ENCODE results near the gene NKX1-1. TPM values are rescaled to one million over a fixed set of nuclear protein-coding genes. Genes with fewer than 3 reads are reported as not detected.

The NKX1-1 gene
- total and polyA plus RNA-seq, 11 donors, result not detected

DNA sequence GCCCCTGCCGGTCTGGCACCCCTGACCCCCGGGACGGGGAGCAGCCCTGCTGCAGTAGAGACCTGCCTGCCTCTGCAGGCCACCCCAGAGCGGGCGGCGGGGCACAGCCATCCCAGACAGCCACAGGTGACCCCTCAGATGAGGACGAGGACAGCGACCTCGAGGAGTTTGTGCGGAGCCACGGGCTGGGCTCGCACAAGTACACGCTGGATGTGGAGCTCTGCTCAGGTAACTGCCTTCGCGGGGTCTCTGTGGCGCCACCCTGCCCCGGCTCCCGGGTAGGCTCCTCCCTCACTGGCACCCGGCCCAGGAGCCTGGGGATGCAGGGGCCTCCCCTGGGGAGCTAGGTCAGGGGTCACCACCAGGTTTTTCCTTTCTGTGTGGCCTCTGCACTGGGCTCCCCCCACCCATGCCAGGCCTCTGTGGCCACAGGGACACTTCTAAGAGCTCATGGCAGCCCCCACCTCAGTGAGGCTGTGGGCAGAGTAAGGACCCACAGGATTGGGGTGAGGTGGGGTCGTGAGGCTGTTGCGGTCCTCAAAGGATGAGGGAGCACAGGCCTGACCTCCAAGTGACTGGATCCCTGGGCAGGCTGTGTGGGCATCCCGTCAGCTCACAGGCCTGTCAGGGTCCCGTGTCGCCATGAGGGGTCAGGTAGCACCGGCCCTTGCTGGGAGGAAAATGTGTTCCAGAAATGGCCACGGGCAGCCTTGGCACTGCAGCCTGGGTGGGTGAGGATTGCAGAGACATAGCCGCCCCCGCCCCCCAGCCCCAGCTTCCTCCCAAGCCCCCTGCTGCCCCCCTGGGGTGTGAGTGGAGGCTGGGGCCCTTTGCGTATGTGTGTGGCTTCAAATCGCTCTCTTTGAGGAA lies 52.8 kb downstream of the NKX1-1 start:
- no peak for TF ChIP-seq POLR2A (IDR thresholded peaks at IDR 0.05)
- TF ChIP-seq, protein P1, sequence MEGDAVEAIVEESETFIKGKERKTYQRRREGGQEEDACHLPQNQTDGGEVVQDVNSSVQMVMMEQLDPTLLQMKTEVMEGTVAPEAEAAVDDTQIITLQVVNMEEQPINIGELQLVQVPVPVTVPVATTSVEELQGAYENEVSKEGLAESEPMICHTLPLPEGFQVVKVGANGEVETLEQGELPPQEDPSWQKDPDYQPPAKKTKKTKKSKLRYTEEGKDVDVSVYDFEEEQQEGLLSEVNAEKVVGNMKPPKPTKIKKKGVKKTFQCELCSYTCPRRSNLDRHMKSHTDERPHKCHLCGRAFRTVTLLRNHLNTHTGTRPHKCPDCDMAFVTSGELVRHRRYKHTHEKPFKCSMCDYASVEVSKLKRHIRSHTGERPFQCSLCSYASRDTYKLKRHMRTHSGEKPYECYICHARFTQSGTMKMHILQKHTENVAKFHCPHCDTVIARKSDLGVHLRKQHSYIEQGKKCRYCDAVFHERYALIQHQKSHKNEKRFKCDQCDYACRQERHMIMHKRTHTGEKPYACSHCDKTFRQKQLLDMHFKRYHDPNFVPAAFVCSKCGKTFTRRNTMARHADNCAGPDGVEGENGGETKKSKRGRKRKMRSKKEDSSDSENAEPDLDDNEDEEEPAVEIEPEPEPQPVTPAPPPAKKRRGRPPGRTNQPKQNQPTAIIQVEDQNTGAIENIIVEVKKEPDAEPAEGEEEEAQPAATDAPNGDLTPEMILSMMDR (IDR thresholded peaks at IDR 0.05), result no peak
- H3K4me1 ChIP-seq, result peaks cover 0 to 17% (median 4%) of the 10 kb centered on the region in 12 donors
- 89 to 97% (median 92%) methylated on average over 6 to 30 of the region's 30 CpGs for WGBS, 4 donors
- H3K4me3 ChIP-seq, result no peak overlapping the region
- H3K36me3 ChIP-seq, result peaks cover 0 to 58% (median 18%) of the 10 kb centered on the region in 9 donors
- ATAC-seq (no peak), DNase-seq (peak in 1 of 5 donors; percentile 61)
- no peak overlapping the region for H3K27ac ChIP-seq
- no peaks in the 10 kb centered on the region for H3K27me3 ChIP-seq
- intact Hi-C loops (cut with DNase I), result loop anchor here in 8 of 10 donors (2.0 to 10.0 kb wide), 7 partner anchors 66 to 371 kb away; partner anchors contain the start of genes TACC3 (in 6 of the 8), TMEM129 (in 6 of the 8) and MAEA (in 1 of the 8)
- H3K9me3 ChIP-seq, result no peaks in the 10 kb centered on the region

Other genes starting within 250 kb of the NKX1-1 start
- gene SPON2, start 233.9 kb downstream of the NKX1-1 start, total RNA-seq, result 10 to 100 TPM in 7 of 9 donors, 1 to 10 TPM in 2; 8.8 to 36.3 (median 13.7) TPM
- 10 to 100 TPM in 1 of 2 donors, 1 to 10 TPM in 1; 7.8 to 31.2 TPM for gene SPON2, start 233.9 kb downstream of the NKX1-1 start, polyA plus RNA-seq
- 100 to 1,000 TPM; 105 to 165 (median 128) TPM for gene CTBP1, start 157.3 kb downstream of the NKX1-1 start, total RNA-seq
- 100 to 1,000 TPM in 1 of 2 donors, 10 to 100 TPM in 1; 92.0 to 148 TPM for gene CTBP1, start 157.3 kb downstream of the NKX1-1 start, polyA plus RNA-seq
- 10 to 100 TPM; 41.5 to 57.2 (median 45.1) TPM for gene MAEA, start 116.6 kb downstream of the NKX1-1 start, total RNA-seq
- gene MAEA, start 116.6 kb downstream of the NKX1-1 start, polyA plus RNA-seq, result 10 to 100 TPM; 38.1 to 56.9 TPM
- gene UVSSA, start 59.2 kb downstream of the NKX1-1 start, total RNA-seq, result 10 to 100 TPM in 2 of 9 donors, 1 to 10 TPM in 7; 5.0 to 14.2 (median 6.7) TPM
- gene UVSSA, start 59.2 kb downstream of the NKX1-1 start, polyA plus RNA-seq, result 1 to 10 TPM; 4.7 to 6.6 TPM